H1 (cell line): ENCODE measurements around the gene DAND5. TPM values are rescaled to one million over a fixed set of nuclear protein-coding genes. Genes with fewer than 3 reads are reported as not detected.
A peak's percentile ranks its signal among the peaks of the same experiment; 100 is the strongest.

Experiments used
- CTCF ChIA-PET: fragments of 300-600 bp; sonication (Branson Sonifier 250); formaldehyde crosslinking; loops from one replicate; lab custom pipeline; 2021; ENCODE audit not compliant: partially characterized antibody; lab: Charles Lee
- POLR2A ChIA-PET: fragments of 300-600 bp; sonication (Branson Sonifier 250); formaldehyde crosslinking; loops from one replicate; lab custom pipeline; 2021; ENCODE audit warnings: inconsistent platforms; ENCODE audit not compliant: partially characterized antibody; lab: Charles Lee
- DNase-seq, 2 experiments: peaks; one replicate each; pipeline versions ENCODE4 v3.0.0 to v3.0.0-alpha.2; 2010 to 2022; ENCODE audit warnings: low spot score in 2 of 2, low read depth in 1 of 2, mixed read lengths in 1 of 2
- FAIRE-seq: peaks from 2 replicates; lab custom pipeline; 2011; peaks lifted over from hg19 to GRCh38; lab: Jason Lieb, UNC
- H2AFZ ChIP-seq: 2 replicates; pipeline ENCODE4 v1.8.1; 2012; ENCODE audit warnings: low read length, inconsistent platforms
- H2AK5ac ChIP-seq: 2 replicates; pipeline ENCODE4 v1.6.1; 2013; ENCODE audit warnings: low read depth, low read length
- H2BK120ac ChIP-seq: replicated peaks from 2 replicates; pipeline ENCODE3; 2013; ENCODE audit warnings: low read depth, low read length, inconsistent platforms
- H2BK12ac ChIP-seq: 2 replicates; pipeline ENCODE4 v1.6.1; 2013; ENCODE audit warnings: low read depth, low read length
- H2BK15ac ChIP-seq: 2 replicates; pipeline ENCODE4 v1.6.1; 2013; ENCODE audit warnings: low read length
- H2BK20ac ChIP-seq: 2 replicates; pipeline ENCODE4 v1.6.1; 2013; ENCODE audit warnings: low read length
- H2BK5ac ChIP-seq: 2 replicates; pipeline ENCODE4 v1.6.1; 2013; ENCODE audit warnings: low read depth, low read length
- H3K14ac ChIP-seq: 2 replicates; pipeline ENCODE4 v1.6.1; 2013; ENCODE audit warnings: inconsistent platforms; ENCODE audit not compliant: insufficient read length
- H3K18ac ChIP-seq: 2 replicates; pipeline ENCODE4 v1.6.1; 2013; ENCODE audit warnings: low read length; ENCODE audit errors: extremely low read depth
- H3K23ac ChIP-seq: 2 replicates; pipeline ENCODE4 v1.6.1; 2013; ENCODE audit warnings: inconsistent platforms; ENCODE audit not compliant: insufficient read length
- H3K23me2 ChIP-seq: 2 replicates; pipeline ENCODE4 v1.6.1; 2013; ENCODE audit warnings: low read depth, low read length
- H3K27ac ChIP-seq: 2 replicates; pipeline ENCODE4 v1.6.1; 2011; ENCODE audit warnings: low read depth, low read length, inconsistent platforms
- H3K27me3 ChIP-seq, 4 experiments: replicated peaks in 1 of 4; 1 replicate in 1 of 4; 2 replicates in 3 of 4; pipeline versions ENCODE4 v1.6.1 to v1.8.1; 2011 to 2013; ENCODE audit warnings: low read length in 3 of 4, mild to moderate bottlenecking in 3 of 4, inconsistent platforms in 2 of 4, mixed read lengths in 2 of 4, moderate library complexity in 1 of 4; ENCODE audit not compliant: control insufficient read depth in 3 of 4, insufficient read depth in 3 of 4; ENCODE audit errors: extremely low read depth in 1 of 4
- H3K36me3 ChIP-seq, 4 experiments: 2 replicates each; pipeline versions ENCODE4 v1.6.1 to v1.8.1; 2011 to 2013; ENCODE audit warnings: mild to moderate bottlenecking in 4 of 4, low read length in 3 of 4, moderate library complexity in 2 of 4, control low read depth in 1 of 4, inconsistent platforms in 1 of 4; ENCODE audit not compliant: insufficient read depth in 4 of 4, control insufficient read depth in 2 of 4
- H3K4ac ChIP-seq: replicated peaks from 2 replicates; pipeline ENCODE3; 2013; ENCODE audit warnings: low read length, low read depth, mixed read lengths, inconsistent platforms; ENCODE audit not compliant: insufficient read length
- H3K4me1 ChIP-seq, 4 experiments: replicated peaks in 1 of 4; 1 replicate in 1 of 4; 2 replicates in 3 of 4; pipeline versions ENCODE4 v1.6.1 to v1.8.1; 2011 to 2013; ENCODE audit warnings: low read length in 3 of 4, inconsistent platforms in 2 of 4, mixed read lengths in 1 of 4; ENCODE audit not compliant: insufficient read depth in 4 of 4, control insufficient read depth in 3 of 4
- H3K4me2 ChIP-seq, 2 experiments: 2 replicates each; pipeline versions ENCODE4 v1.6.1 to v1.8.1; 2011 to 2013; ENCODE audit warnings: low read depth in 2 of 2, low read length in 2 of 2, control low read depth in 1 of 2, inconsistent platforms in 1 of 2, mild to moderate bottlenecking in 1 of 2; ENCODE audit not compliant: insufficient read depth in 1 of 2
- H3K4me3 ChIP-seq, 4 experiments: fragments of 200-600, 300-600 bp in 1 of 4; sonication (generic), shearing (Covaris generic), sonication (Bioruptor Twin) in 1 of 4; 2 replicates each; pipeline versions ENCODE4 v1.5.1 to v1.8.1; 2011 to 2016; ENCODE audit warnings: low read length in 4 of 4, low read depth in 3 of 4, control low read depth in 2 of 4, inconsistent platforms in 2 of 4, mild to moderate bottlenecking in 2 of 4, mixed read lengths in 1 of 4, moderate library complexity in 1 of 4; ENCODE audit not compliant: insufficient read depth in 2 of 4; ENCODE audit errors: extremely low read depth in 1 of 4
- H3K56ac ChIP-seq: replicated peaks from 2 replicates; pipeline ENCODE3; 2013; ENCODE audit warnings: low read depth, mild to moderate bottlenecking, mixed read lengths, low read length, inconsistent platforms; ENCODE audit not compliant: insufficient read length
- H3K79me1 ChIP-seq: 2 replicates; pipeline ENCODE4 v1.6.1; 2013; ENCODE audit warnings: low read depth, low read length, control low read depth
- H3K79me2 ChIP-seq, 2 experiments: 2 replicates each; pipeline versions ENCODE4 v1.6.1 to v1.8.1; 2012 to 2013; ENCODE audit warnings: low read length in 2 of 2, mild to moderate bottlenecking in 2 of 2, inconsistent platforms in 1 of 2; ENCODE audit not compliant: insufficient read depth in 2 of 2, control insufficient read depth in 1 of 2
- H3K9ac ChIP-seq, 4 experiments: replicated peaks in 1 of 4; 1 replicate in 1 of 4; 2 replicates in 3 of 4; pipeline versions ENCODE4 v1.6.1 to v1.8.1; 2011 to 2013; ENCODE audit warnings: low read depth in 3 of 4, low read length in 3 of 4, control low read depth in 2 of 4, mild to moderate bottlenecking in 2 of 4, moderate library complexity in 2 of 4, inconsistent platforms in 1 of 4; ENCODE audit errors: extremely low read depth in 1 of 4
- H3K9me3 ChIP-seq, 2 experiments: 2 replicates each; pipeline versions ENCODE4 v1.6.1 to v1.8.1; 2012 to 2013; ENCODE audit warnings: mild to moderate bottlenecking in 2 of 2, moderate library complexity in 2 of 2, control low read depth in 1 of 2, inconsistent platforms in 1 of 2, low read depth in 1 of 2, low read length in 1 of 2, mixed read lengths in 1 of 2; ENCODE audit not compliant: insufficient read depth in 2 of 2
- H4K20me1 ChIP-seq, 2 experiments: replicated peaks in 1 of 2; 2 replicates each; pipeline versions ENCODE3 to v1.8.1; 2011 to 2013; ENCODE audit warnings: inconsistent platforms in 2 of 2, low read length in 2 of 2, mild to moderate bottlenecking in 1 of 2; ENCODE audit not compliant: insufficient read depth in 2 of 2, control insufficient read depth in 1 of 2
- H4K5ac ChIP-seq: 2 replicates; pipeline ENCODE4 v1.6.1; 2013; ENCODE audit warnings: low read length, low read depth, mixed read lengths, inconsistent platforms; ENCODE audit not compliant: insufficient read length
- H4K8ac ChIP-seq: 2 replicates; pipeline ENCODE4 v1.8.0; 2013; ENCODE audit warnings: mild to moderate bottlenecking, moderate library complexity, low read length, inconsistent platforms; ENCODE audit not compliant: insufficient read depth; ENCODE audit errors: extremely low read depth
- H4K91ac ChIP-seq: replicated peaks from 2 replicates; pipeline ENCODE3; 2013; ENCODE audit warnings: low read length, mixed read lengths, inconsistent platforms; ENCODE audit not compliant: insufficient read length
- ASH2L ChIP-seq: fragments of 200-600, 300-600 bp; sonication (generic); IDR thresholded peaks from one replicate; pipeline ENCODE4 v1.7.1; 2017; ENCODE audit warnings: low read length
- EGR1 ChIP-seq: IDR thresholded peaks from 2 replicates; pipeline ENCODE4 v1.6.1; 2011; ENCODE audit warnings: low read depth, low read length, borderline replicate concordance
- KDM4A ChIP-seq: IDR thresholded peaks from one replicate; pipeline ENCODE4 v1.7.1; 2012; ENCODE audit warnings: low read depth, mild to moderate bottlenecking, moderate library complexity, low read length, inconsistent platforms; ENCODE audit not compliant: severe bottlenecking
- KDM5A ChIP-seq: fragments of 200-600 bp; IDR thresholded peaks from 2 replicates; pipeline ENCODE4 v1.7.1; 2012; ENCODE audit warnings: mild to moderate bottlenecking, low read length, inconsistent platforms, mixed read lengths
- MAFK ChIP-seq: IDR thresholded peaks from 2 replicates; pipeline ENCODE4 v1.6.1; 2012; ENCODE audit warnings: low read depth, mild to moderate bottlenecking, improper control_type of control experiment, low read length
- NANOG ChIP-seq: IDR thresholded peaks from 2 replicates; pipeline ENCODE4 v1.6.1; 2011; ENCODE audit warnings: low read length, low read depth, mild to moderate bottlenecking, inconsistent platforms; ENCODE audit not compliant: insufficient read depth, poor library complexity, severe bottlenecking
- POLR2A ChIP-seq, 2 experiments: IDR thresholded peaks; 1 replicate in 1 of 2; 2 replicates in 1 of 2; pipeline ENCODE4 v1.6.1; 2011; ENCODE audit warnings: low read depth in 2 of 2, low read length in 2 of 2, mild to moderate bottlenecking in 2 of 2; ENCODE audit errors: control extremely low read depth in 1 of 2
- TBP ChIP-seq: IDR thresholded peaks from 2 replicates; pipeline ENCODE4 v1.6.1; 2011; ENCODE audit warnings: low read depth, low read length, improper control_type of control experiment
- YY1 ChIP-seq: IDR thresholded peaks from 2 replicates; pipeline ENCODE4 v1.6.1; 2011; ENCODE audit warnings: low read depth, mild to moderate bottlenecking, low read length
- WGBS, 2 experiments: shearing (Covaris generic) in 1 of 2; methylation state at CpG; one replicate each; pipeline versions ENCODE4 v1.1.6 to v1.1.7; 2013 to 2015; ENCODE audit warnings: low lambda C conversion rate in 2 of 2, mixed read lengths in 2 of 2, inconsistent platforms in 1 of 2, low coverage in 1 of 2, missing lambda C conversion rate in 1 of 2; ENCODE audit not compliant: insufficient replicate concordance in 2 of 2, insufficient coverage in 1 of 2, insufficient read length in 1 of 2; ENCODE audit errors: extremely low coverage in 1 of 2, missing lambda C conversion rate in 1 of 2; 5-methylcytosine and 5-hydroxymethylcytosine counted together
- polyA plus RNA-seq, 7 experiments: library from polyadenylated mRNA; depleted of rRNA in 3 of 7; stranded (reverse) in 5 of 7; unstranded in 2 of 7; fragments of >200 nt in 5 of 7; fragments of 200-250 nt in 2 of 7; gene quantifications; 1 replicate in 5 of 7; 2 replicates in 1 of 7; 4 replicates in 1 of 7; pipeline versions ENCODE4 v1.2.1 to v1.2.3, GENCODE V29; 2011 to 2013; ENCODE audit warnings: missing spikeins in 2 of 7, mixed read lengths in 2 of 7
- total RNA-seq: library from RNA; stranded (reverse); fragmentation: NEBNext Ultra II Directional; extraction: Animal tissue kit (Norgen Biotek cat#: 25700); gene quantifications from 2 replicates; pipeline ENCODE4 v1.2.1, GENCODE V29; 2021
- TF ChIP-seq, protein P1 (sequence below): IDR thresholded peaks from 2 replicates; pipeline ENCODE4 v1.6.1; 2012; ENCODE audit warnings: inconsistent platforms

The DAND5 gene
- total and polyA plus RNA-seq, 2 of the 8 experiments (the other 6 are each of a cell fraction or from before 2014, with no cell fraction given) = 0.14 to 0.17 TPM

DNA sequence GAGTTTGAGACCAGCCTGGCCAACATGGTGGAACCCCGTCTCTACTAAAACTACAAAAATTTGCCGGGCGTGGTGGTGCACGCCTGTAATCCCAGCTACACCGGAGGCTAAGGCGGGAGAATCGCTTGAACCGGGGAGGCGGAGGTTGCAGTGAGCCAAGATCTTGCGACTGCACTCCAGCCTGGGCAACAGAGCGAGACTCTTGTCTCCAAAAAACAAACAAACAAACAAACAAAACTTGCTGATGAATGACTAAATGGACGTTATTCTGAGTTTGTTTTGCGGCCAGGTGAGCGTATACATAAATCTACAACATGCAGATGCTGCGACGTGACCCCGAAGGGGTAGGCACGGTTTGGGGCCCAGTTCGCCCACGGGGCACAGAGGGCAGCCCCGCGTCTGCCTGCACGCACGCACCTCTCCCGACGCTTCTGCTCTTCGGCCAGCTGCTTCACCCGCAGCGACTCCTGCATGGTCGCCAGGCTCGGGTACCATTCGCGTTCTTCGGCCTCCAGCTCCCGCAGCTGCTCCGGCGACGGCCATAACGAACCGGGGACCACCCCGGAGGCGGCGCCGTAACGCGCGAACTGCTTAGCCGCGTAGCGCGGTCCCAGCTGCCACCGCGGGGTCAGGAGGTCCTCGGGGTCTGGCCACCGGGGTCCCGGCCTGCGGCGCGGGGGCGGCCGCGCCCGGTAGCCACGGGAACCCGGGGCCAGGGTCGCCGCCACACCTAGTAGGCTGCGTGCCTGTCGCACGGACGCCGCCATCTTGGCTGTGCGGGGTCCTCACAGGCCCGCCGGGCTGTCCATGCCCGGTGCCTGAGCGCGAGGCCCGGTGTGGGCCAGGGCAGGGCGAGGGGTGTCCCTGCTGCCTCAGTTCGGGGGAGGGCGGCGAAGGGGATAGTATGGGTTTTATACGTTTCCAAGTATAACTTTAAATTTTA is 12.7 kb upstream of the DAND5 start, which contains the start of gene GADD45GIP1:
TSS of gene GADD45GIP1 (minus strand) at position 778 of the 943 bp plus-strand sequence. CDS start at position 767, 11 bp downstream.
- Histone ChIP-seq H3K4me2 (peak within 1 kb of the TSS; percentile 67 to 81), H3K4me1 (peaks cover 0 to 4% (median 2%) of the 10 kb centered on the region in 4 experiments; a peak in 3 of 7 replicates), H3K14ac (no peak within 1 kb of the TSS), H3K56ac (peak within 1 kb of the TSS; percentile 54), H4K20me1 (peaks cover 0 to 9% of the 10 kb centered on the region in 2 experiments), H3K4ac (no peak within 1 kb of the TSS), H2AFZ (peak within 1 kb of the TSS; percentile 61; the same call in 1 of the 2 replicates), H2BK20ac (no peak within 1 kb of the TSS), H2BK120ac (no peak within 1 kb of the TSS), H2BK12ac (no peak within 1 kb of the TSS), H3K23me2 (peaks cover 6% of the 10 kb centered on the region), H4K91ac (peak within 1 kb of the TSS; percentile 68), H3K9ac (peak within 1 kb of the TSS; percentile 75 to 97 (median 94)), H2AK5ac (no peak within 1 kb of the TSS; the same call in 1 of the 2 replicates), H3K79me2 (peaks cover 4 to 27% of the 10 kb centered on the region in 2 experiments; a peak in 3 of 4 replicates), H3K27me3 (no peaks in the 10 kb centered on the region), H3K4me3 (peak within 1 kb of the TSS; percentile 82 to 91 (median 88)), H2BK15ac (no peak within 1 kb of the TSS), H4K8ac (peak within 1 kb of the TSS; percentile 98; the same call in 1 of the 2 replicates), H3K9me3 (no peaks in the 10 kb centered on the region; a peak in 1 of 4 replicates), H3K18ac (peak within 1 kb of the TSS; percentile 65; the same call in 1 of the 2 replicates), H3K36me3 (peaks cover 0 to 25% (median 4%) of the 10 kb centered on the region in 4 experiments; a peak in 4 of 8 replicates), H2BK5ac (peak within 1 kb of the TSS; percentile 88), H3K79me1 (peaks cover 4% of the 10 kb centered on the region; the same call in 1 of the 2 replicates), H4K5ac (peak within 1 kb of the TSS; percentile 41), H3K23ac (no peak within 1 kb of the TSS), H3K27ac (peak within 1 kb of the TSS; percentile 94)
- no peak for FAIRE-seq
- ChIA-PET POLR2A (interaction anchor here (0.8 to 8.1 kb wide), 16 partner anchors 6 to 162 kb away, joined by 3 to 71 read pairs (median 4); partner anchors contain the start of genes CALR, FARSA, GCDH and KLF1), CTCF (interaction anchor here (0.6 to 6.7 kb wide), 2 partner anchors 10 to 765 kb away, joined by 3 to 62 read pairs; no protein-coding TSS in a partner anchor)
- DNase-seq = peak; percentile 38 to 89
- 6% methylated on average over 62 of the region's 84 CpGs; no CpG with 5 or more reads in 1 of the 2 experiments for WGBS, 2 experiments
- no peak for TF ChIP-seq MAFK
- TF ChIP-seq ASH2L = peak; percentile 67
- TF ChIP-seq KDM4A = peak; percentile 73
- TF ChIP-seq EGR1 = no peak
- peak; percentile 88 for TF ChIP-seq KDM5A
- TF ChIP-seq TBP = peak; percentile 91
- TF ChIP-seq, protein P1, sequence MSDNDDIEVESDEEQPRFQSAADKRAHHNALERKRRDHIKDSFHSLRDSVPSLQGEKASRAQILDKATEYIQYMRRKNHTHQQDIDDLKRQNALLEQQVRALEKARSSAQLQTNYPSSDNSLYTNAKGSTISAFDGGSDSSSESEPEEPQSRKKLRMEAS = peak; percentile 71; the same call in 1 of the 2 replicates
- TF ChIP-seq YY1 = peak; percentile 98
- TF ChIP-seq POLR2A (IDR thresholded peaks at IDR 0.05; ENCODE audit: control extremely low read depth in 1 of 2, low read depth in 2 of 2, low read length in 2 of 2) = peak; percentile 96 to 97
- no peak for TF ChIP-seq NANOG
